Activated CD4-positive, alpha-beta T cell treated with anti-CD3 and anti-CD28 coated beads, Interleukin-10, Interleukin-2, amounts not matched to agents 100 ng/mL and 50 ng/mL, durations not matched to agents 16 hours and 8 hours (primary cell): ENCODE results near the gene CST4.
"Not testable (repeated sequence)": the region's sequence is repeated elsewhere in the genome, so short reads cannot be mapped to it uniquely, and the experiment has no call there.

Experiments used
- DNase-seq: peaks from one replicate; pipeline ENCODE4 v3.0.0-alpha.2; 2020

CST4 gene

GRCh38 chr20:23659989-23660837 is 28.6 kb downstream of the CST4 start:
- DNase-seq = no peak

DNA sequence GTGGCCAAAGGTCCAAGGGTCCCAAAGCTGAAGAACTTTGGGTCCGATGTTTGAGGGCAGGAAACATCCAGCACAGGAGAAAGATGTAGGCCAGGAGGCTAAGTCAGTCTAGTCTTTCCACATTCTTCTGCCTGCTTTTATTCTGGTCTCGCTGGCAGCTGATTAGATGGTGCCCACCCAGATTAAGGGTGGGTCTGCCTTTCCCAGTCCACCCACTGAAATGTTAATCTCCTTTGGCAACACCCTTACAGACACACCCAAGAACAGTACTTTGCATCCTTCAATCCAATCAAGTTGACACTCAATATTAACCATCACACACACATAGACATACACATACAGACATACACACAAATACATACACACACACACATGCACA is 29.2 kb downstream of the CST4 start:
- not testable (repeated sequence) for DNase-seq

GRCh38 chr20:23658989-23659609 is 29.7 kb downstream of the CST4 start:
- DNase-seq = no peak

DNA sequence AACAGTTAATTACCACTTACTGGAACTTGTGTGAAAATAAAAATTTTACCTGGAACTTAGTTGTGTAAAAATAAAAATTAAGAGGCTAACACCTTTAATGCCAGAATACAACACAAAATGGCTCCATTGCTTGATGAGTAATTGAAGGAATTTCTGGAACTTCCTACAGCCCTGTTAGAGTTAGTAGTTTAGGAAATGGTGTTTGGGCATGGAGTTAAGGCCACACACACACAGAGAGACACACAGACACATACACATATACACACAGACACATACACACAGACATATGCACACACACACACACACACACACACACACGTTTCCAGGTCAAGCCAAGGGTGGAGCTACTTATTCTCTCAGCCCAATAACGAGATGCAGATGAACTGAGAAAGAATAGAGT is 30.5 kb downstream of the CST4 start:
- no peak for DNase-seq

GRCh38 chr20:23657202-23657601 is 31.6 kb downstream of the CST4 start:
- no peak for DNase-seq

DNA sequence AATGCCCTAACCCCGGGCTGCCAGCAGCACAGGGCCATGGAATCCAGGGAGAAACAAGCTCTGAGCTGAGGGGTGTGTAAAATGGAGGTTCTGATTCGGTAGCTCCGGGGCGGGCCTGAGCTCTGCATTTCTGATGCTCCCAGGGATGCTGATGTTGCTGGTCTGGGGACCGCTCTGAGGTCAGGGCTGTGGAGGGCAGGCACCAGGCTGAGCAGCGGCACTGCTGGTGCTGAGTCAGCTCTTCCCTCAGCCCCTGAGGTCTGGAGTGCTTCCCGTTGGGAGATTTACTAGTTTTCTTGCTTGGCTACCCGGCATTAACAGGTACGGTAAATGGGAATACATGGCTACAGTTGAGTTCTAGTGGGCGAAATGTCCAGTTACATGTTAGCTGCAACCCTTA is 32.5 kb downstream of the CST4 start:
- no peak for DNase-seq

- DNase-seq = no peak
These were observed 33.2 kb downstream of the CST4 start for GRCh38 chr20:23655491-23656211.

- no peak for DNase-seq
These were observed 34.1 kb downstream of the CST4 start for GRCh38 chr20:23654717-23655116.

- no peak for DNase-seq
These were observed 34.8 kb downstream of the CST4 start for GRCh38 chr20:23654000-23654399.

GRCh38 chr20:23653400-23653938 is 35.4 kb downstream of the CST4 start:
- DNase-seq = no peak

DNA sequence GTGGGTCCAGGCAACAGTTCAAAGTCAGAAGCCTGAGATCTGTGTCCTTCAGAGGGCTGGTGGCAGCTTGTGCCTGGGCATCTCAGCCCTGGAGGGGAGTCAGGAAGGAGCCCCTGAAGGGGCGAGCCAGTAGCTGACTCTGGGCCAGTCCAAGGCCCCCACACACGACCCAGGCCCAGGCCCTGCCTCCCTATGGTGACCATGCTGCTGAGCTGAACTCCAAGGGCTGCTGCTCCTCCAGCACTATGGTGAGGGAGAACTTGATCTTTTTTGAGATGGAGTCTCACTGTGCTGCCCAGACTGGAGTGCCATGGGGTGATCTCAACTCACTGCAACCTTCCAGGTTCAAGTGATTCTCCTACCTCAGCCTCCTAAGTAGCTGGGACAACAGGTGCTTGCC is 35.9 kb downstream of the CST4 start:
- DNase-seq = no peak

DNA sequence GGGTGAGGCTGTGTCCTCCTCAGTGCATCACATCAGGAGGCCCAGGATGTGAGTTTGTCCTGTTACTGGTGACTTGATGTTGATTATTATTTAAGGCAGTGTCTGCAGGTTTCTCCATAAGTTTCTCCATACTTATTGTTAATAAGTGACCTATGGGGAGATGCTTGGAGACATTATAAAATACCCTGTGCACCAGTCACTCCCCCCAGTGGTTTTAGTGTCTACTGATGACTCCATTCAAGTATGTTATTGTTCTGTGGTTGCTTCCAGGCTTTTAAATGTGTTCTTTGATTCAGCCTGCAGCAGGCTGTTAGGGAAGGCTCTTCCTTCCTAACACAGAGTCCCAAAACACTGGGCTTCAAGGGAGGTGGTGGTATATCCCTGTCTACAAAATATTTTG is 36.5 kb downstream of the CST4 start:
- DNase-seq = no peak

GRCh38 chr20:23651117-23651516 is 37.7 kb downstream of the CST4 start:
- DNase-seq = no peak

DNA sequence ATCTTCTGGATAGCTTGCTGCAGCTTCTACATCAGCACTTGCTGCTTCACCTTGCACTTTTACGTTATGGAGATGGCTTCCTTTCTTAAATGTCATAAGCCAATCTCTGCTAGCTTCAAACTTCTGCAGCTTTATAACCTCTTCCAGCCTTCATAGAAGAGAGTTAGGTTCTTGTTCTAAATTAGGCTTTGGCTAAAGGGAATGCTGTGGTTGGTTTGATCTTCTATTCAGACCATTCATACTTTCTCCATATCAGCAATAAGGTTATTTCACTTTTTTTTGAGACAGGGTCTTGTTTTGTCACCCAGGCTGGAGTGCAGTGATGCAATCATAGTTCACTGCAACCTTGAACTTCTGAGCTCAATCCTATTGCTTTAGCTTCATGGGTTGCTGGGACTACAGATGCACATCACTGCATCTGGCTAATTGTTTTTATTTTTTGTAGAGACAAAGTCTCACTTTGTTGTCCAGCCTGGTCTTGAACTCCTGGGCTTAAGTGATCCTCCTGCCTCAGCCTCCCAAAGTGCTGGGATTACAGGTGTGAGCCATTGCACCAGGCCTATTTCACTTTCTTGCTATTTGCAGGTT is 38.9 kb downstream of the CST4 start:
- DNase-seq = no peak

DNA sequence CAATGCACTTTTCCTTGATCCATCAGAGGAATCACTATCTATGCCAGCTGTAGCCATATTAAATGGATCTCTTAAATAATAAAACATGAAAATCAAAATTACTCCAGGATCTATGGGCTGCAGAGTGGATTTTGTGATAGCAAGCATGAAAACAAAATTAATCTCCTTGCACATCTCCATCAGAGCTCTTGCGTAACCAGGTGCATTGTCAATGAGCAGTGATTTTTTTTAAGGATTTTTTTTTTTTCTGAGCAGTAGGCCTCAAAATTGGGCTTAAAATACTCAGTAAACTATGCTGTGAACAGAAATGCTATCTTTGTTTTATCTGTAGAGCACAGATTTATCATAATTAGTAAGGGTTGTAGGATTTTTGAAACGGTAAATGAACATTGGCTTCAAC is 39.6 kb downstream of the CST4 start:
- no peak for DNase-seq

- no peak for DNase-seq
These were observed 41.5 kb downstream of the CST4 start for GRCh38 chr20:23647346-23647745.

DNA sequence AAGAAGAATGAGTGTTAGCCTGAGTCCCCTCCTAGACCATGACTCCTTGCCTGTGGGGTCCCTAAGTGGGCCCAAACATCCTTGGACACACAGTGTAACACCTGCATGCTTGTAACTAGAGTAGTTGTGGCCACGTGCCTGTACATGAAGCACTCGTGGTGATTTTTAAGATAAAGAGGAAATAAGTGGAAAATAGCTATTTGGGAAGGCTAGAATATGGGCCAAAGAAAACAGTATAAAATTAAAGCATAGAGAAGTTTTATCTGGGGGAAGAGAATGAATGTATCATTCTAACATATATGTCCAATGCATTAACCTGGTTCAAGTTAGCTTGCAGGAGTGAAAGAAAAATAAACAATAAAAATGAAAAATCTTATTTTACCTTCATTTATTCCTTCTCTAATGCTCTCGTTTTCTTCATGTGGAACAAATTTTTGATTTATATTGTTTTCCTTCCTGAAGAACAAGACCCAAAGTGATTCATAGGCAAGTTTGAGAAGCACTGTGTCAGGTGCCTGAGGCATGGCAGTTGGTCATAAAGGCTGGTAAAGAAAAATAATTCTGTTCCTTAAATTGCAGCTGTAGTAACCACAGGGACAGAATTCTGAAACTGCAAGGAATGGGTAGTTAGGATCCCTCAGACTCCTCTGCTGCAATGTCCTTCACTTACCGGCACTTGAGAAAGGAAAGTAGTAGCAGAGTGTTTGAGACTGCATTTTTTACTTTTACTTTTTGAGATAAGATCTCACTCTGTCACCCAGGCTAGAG is 42.5 kb downstream of the CST4 start:
- DNase-seq = no peak

DNA sequence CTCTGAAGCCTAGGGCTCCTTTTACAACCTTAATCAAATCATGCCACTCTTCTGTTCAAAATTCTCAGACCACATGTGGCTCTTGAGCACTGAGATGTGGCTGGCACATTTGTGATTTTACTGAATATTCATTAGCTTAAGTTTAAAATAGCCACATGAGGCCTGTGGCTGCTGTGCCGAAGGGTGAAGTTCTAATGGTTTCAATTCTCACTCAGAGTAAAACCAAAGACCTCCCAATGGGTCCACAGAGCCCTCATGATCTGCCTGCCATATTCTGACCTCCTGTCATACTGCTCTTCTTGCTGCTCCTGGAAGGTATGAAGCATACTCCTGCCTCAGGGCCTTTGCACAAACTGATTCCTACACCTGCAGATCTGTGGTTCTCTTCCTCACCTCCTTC is 43.3 kb downstream of the CST4 start:
- no peak for DNase-seq

GRCh38 chr20:23644164-23644563 is 44.7 kb downstream of the CST4 start:
- no peak for DNase-seq

- no peak for DNase-seq
These were observed 45.2 kb downstream of the CST4 start for GRCh38 chr20:23643659-23644058.

GRCh38 chr20:23641936-23642751 is 46.7 kb downstream of the CST4 start:
- no peak for DNase-seq
